Germinal center (tissue), 1 donor: ENCODE measurements around the gene CBFA2T2.
"Not testable (repeated sequence)": the region's sequence is repeated elsewhere in the genome, so short reads cannot be mapped to it uniquely, and the experiment has no call there.

Experiments
- DNase-seq: peaks from one replicate; pipeline ENCODE4 v3.0.0; 2012; ENCODE audit warnings: mixed read lengths, low spot score

CBFA2T2 gene

GRCh38 chr20:33507461-33507860 is 17.6 kb downstream of the CBFA2T2 start:
- DNase-seq: no peak

DNA sequence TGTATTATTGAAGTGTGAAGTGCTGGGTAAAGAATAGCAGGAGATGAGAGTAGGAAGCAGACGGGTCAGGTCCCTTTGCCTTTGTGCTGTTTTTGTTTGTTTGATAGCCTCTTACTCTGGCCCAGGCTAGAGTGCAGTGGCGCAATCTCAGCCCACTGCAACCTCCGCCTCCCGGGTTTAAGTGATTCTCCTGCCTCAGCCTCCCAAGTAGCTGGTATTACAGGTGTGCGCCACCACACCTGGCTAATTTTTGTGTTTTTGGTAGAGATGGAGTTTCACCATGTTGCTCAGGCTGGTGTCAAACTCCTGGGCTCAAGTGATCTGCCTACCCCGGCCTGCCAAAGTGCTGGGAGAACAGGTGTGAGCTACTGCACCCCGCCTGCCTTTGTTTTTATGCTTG is 18.1 kb downstream of the CBFA2T2 start:
- not testable (repeated sequence) for DNase-seq

- not testable (repeated sequence) for DNase-seq
These were observed 19.2 kb downstream of the CBFA2T2 start for GRCh38 chr20:33509057-33509456.

DNA sequence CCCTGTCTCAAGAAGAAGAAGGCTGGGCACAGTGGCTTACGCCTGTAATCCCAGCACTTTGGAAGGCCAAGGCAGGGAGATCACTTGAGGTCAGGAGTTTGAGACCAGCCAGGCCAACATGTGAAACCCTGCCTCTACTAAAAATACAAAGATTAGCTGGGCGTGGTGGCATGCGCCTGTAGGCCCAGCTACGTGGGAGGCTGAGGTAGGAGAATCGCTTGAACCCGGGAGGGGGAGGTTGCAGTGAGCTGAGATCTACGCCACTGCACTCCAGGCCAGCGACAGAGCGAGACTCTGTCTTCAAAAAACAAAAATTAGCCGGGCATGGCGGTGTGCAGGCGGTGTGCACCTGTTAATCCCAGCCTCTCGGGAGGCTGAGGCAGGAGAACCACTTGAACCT is 22.0 kb downstream of the CBFA2T2 start:
- not testable (repeated sequence) for DNase-seq

- no peak for DNase-seq
These were observed 25.8 kb downstream of the CBFA2T2 start for GRCh38 chr20:33515569-33516216.

DNA sequence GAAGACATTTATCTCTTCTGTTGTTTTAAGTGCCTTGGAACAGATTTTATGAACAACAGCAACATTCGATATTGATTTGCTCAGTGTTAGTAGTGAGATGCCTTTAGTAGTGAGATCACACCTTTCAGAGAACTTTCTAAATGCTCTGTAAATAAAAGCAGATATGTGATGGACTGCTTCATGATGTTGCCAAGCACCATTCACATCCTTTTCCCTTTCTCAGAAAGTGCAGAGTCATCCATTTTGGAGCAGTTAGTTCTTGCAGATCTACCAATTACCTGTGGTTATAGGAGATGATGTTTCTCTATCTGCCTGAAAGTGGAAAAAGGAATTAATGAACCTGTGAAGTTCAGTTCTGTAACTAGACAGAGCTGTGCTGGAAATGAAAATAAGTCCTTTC is 27.0 kb downstream of the CBFA2T2 start:
- no peak for DNase-seq

GRCh38 chr20:33518071-33518470 is 28.2 kb downstream of the CBFA2T2 start:
- DNase-seq: no peak

- no peak for DNase-seq
These were observed 31.6 kb downstream of the CBFA2T2 start for GRCh38 chr20:33521461-33521860.

- DNase-seq: no peak
These were observed 32.4 kb downstream of the CBFA2T2 start for GRCh38 chr20:33522256-33522820.

- DNase-seq: no peak
These were observed 34.4 kb downstream of the CBFA2T2 start for GRCh38 chr20:33524261-33524660.

- no peak for DNase-seq
These were observed 36.9 kb downstream of the CBFA2T2 start for GRCh38 chr20:33526769-33527168.

- no peak for DNase-seq
These were observed 41.4 kb downstream of the CBFA2T2 start for GRCh38 chr20:33531047-33531877.

DNA sequence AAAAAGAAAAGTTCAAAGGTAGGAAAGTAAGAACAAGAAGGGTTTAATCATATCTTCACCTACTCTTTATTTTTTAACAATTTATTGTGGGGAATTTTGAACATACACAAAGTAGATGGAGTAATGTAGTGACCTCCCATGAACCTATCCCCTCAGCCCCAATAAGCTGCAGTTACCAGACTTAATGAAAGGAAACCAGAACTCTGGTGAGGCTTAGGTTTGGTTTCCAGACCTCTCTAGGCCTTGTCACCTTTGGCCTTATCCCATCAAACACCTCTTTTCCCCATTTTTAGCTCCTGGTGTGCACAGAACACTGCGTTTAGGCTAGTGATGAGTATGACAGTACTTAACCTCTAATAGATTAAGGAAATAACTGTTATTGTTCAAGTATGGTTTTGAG is 42.0 kb downstream of the CBFA2T2 start:
- DNase-seq: no peak

GRCh38 chr20:33532753-33533459 is 43.0 kb downstream of the CBFA2T2 start:
- DNase-seq: no peak

GRCh38 chr20:33535717-33536116 is 45.8 kb downstream of the CBFA2T2 start:
- DNase-seq: not testable (repeated sequence)

- no peak for DNase-seq
These were observed 47.7 kb downstream of the CBFA2T2 start for GRCh38 chr20:33537608-33538007.

DNA sequence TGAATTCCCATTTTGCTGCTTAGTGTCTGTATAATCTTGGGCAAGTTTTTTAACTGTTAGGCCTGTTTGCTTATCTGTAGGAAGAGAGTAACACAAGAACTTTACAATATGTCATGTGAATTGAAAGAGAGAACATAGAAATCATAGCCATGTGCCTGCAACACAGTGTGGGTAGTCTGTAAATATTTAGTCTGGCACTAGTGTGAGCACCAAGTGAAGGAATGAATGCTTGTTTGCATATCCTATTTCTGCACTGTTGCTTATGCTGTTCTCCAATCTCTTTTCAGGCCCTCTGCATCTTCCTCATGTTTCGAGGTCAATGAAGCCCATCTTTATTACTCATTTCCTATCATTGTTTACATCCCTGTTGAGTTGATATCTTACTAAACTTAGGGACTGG is 49.2 kb downstream of the CBFA2T2 start:
- DNase-seq: no peak

DNA sequence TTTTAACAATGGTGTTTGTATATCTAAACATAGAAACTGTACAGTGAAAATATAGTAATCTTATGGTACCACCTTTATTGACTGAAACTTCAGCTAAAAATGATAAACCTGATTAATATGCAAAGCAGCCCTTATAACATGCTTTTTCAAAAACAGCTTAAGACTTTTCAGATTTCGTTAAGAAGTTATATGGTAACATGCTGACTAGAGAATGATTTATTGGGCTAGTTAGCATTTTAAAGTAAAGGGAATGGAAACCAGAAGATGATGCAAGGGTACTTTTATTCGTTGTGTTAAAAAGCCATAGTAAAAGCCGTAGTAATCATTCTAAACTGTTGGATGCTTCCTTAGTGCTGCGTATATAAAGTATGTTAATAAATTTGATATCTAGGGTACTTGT is 50.5 kb downstream of the CBFA2T2 start:
- DNase-seq: no peak

- no peak for DNase-seq
These were observed 51.2 kb downstream of the CBFA2T2 start for GRCh38 chr20:33541074-33541473.

DNA sequence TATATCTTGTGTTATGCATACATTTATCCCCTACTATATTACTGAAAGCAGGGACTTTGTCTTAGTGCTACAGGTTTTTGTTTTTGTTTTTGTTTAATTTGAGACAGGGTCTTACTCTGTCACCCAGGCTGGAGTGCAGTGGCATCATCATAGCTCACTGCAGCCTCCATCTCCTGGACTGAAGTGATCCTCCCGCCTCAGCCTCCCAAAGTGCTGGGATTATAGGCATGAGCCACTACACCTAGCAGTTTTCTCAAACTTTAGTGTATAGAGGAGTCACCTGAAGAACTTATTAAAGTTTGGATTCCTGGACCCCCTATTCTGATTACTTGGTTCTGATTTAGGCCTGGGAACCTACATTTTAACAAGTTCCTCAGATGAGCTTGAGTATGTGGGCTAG is 51.9 kb downstream of the CBFA2T2 start:
- DNase-seq: no peak

- no peak for DNase-seq
These were observed 55.9 kb downstream of the CBFA2T2 start for GRCh38 chr20:33545763-33546162.

DNA sequence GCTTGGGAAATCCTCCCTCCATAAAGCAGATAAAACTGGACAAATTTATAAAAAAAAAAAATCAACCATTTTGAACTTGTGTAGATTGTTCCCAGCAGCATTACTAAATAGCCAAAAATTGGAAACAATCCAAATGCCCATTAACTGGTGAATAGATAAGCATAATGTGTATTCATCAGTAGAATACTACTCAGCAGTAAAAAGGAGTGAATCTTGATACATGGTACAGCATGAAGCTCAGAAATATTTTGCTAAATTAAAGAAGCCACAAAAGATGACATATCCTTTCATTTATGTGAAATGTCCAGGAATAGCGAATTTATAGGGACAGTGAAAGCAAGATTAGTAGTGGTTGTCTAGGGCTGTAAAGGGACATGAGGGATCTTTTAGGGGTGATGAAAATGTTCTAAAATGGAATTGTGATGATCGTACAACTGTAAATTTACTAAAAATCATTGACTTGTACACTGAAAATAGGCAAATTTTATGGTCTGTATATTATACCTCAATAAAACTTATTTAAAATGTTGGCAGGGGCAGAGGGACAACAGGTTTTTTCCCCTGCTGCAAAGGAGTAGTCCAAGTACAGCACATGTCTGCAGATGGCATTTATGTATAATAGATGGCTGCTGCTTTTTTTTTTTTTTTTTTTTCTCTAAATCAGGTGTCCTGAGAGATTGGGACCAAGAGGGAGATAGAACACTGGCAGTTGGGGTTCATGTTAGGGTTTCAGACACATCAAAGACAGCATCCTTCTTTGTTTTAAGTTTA is 59.5 kb downstream of the CBFA2T2 start:
- no peak for DNase-seq
